ENCODE data around the gene UFC1.
A peak's percentile ranks its signal among the peaks of the same experiment; 100 is the strongest.

Gene UFC1

GRCh38 chr1:161172349-161172748 is 18.6 kb downstream of the UFC1 start:
- no peak for DNase-seq

- no peak for DNase-seq
Observed at GRCh38 chr1:161172776-161173376, 19.1 kb downstream of the UFC1 start.

- DNase-seq, result no peak
Observed at GRCh38 chr1:161173711-161174110, 19.9 kb downstream of the UFC1 start.

- DNase-seq, result no peak
Observed at GRCh38 chr1:161174911-161175310, 21.1 kb downstream of the UFC1 start.

GRCh38 chr1:161175771-161176453 is 22.1 kb downstream of the UFC1 start:
- DNase-seq, result no peak

- DNase-seq, result no peak
Observed at GRCh38 chr1:161176468-161177111, 22.8 kb downstream of the UFC1 start.

- DNase-seq, result peak; percentile 90
Observed at GRCh38 chr1:161177112-161177935, 23.5 kb downstream of the UFC1 start, which contains the start of gene B4GALT3. Gene B4GALT3 (minus strand): TSS chr1:161177507. CDS start chr1:161176060, 1,447 bp downstream.

GRCh38 chr1:161177936-161178244 is 24.1 kb downstream of the UFC1 start:
- no peak for DNase-seq

GRCh38 chr1:161179698-161180097 is 25.9 kb downstream of the UFC1 start:
- no peak for DNase-seq

- DNase-seq, result peak; percentile 45
Observed at GRCh38 chr1:161180639-161181038, 26.9 kb downstream of the UFC1 start.

- DNase-seq, result peak; percentile 43
Observed at GRCh38 chr1:161182214-161182613, 28.4 kb downstream of the UFC1 start.

- DNase-seq, result peak; percentile 83
Observed at GRCh38 chr1:161185282-161185682, 31.5 kb downstream of the UFC1 start.

- no peak for DNase-seq
Observed at GRCh38 chr1:161185732-161186311, 32.0 kb downstream of the UFC1 start.

GRCh38 chr1:161187311-161187710 is 33.5 kb downstream of the UFC1 start:
- no peak for DNase-seq

- DNase-seq, result no peak
Observed at GRCh38 chr1:161188381-161188780, 34.6 kb downstream of the UFC1 start.

- no peak for DNase-seq
Observed at GRCh38 chr1:161189036-161189435, 35.3 kb downstream of the UFC1 start.

- no peak for DNase-seq
Observed at GRCh38 chr1:161190962-161191521, 37.3 kb downstream of the UFC1 start.

GRCh38 chr1:161191971-161192370 is 38.2 kb downstream of the UFC1 start:
- no peak for DNase-seq

- peak; percentile 86 for DNase-seq
Observed at GRCh38 chr1:161192476-161193465, 39.0 kb downstream of the UFC1 start.

- no peak for DNase-seq
Observed at GRCh38 chr1:161193561-161194235, 39.9 kb downstream of the UFC1 start.

- DNase-seq, result no peak
Observed at GRCh38 chr1:161195171-161195570, 41.4 kb downstream of the UFC1 start.

Data from hematopoietic multipotent progenitor cell treated with erythropoietin and hydrocortisone succinate and interleukin-3 and kit ligand, for 8 days (in vitro differentiated cells).